Iris pigment epithelial cell (primary cell): Measurements from ENCODE around the gene PIGH.
"Not testable (repeated sequence)": the region's sequence is repeated elsewhere in the genome, so short reads cannot be mapped to it uniquely, and the experiment has no call there.

ENCODE experiments used
- DNase-seq: peaks from one replicate; pipeline ENCODE4 v3.0.0-alpha.2; 2011; ENCODE audit warnings: low read depth

PIGH gene

GRCh38 chr14:67551123-67551522 lies 48.9 kb downstream of the PIGH start:
- DNase-seq = no peak

GRCh38 chr14:67549734-67550133 lies 50.3 kb downstream of the PIGH start:
- DNase-seq = no peak

GRCh38 chr14:67547224-67547780 lies 52.8 kb downstream of the PIGH start:
- DNase-seq = no peak

- DNase-seq = no peak
These were observed 55.5 kb downstream of the PIGH start for GRCh38 chr14:67544590-67544989.

GRCh38 chr14:67542620-67543019 lies 57.4 kb downstream of the PIGH start:
- DNase-seq = not testable (repeated sequence)

- no peak for DNase-seq
These were observed 58.4 kb downstream of the PIGH start for GRCh38 chr14:67541448-67542387.
